K562 (cell line): ENCODE results near the gene AP2A2. TPM values are rescaled to one million over a fixed set of nuclear protein-coding genes. Genes with fewer than 3 reads are reported as not detected.
A peak's percentile ranks its signal among the peaks of the same experiment; 100 is the strongest.

Experiments used
- ARID1B ChIP-seq: fragments of 450-650 bp; IDR thresholded peaks from 2 replicates; pipeline ENCODE4 v1.6.1; 2016; ENCODE audit warnings: antibody characterized with exemption, mild to moderate bottlenecking, inconsistent platforms
- CBFA2T2 ChIP-seq: fragments of 450-650 bp; conservative IDR thresholded peaks from 2 replicates; pipeline ENCODE4 v1.6.1; 2017; ENCODE audit warnings: mild to moderate bottlenecking
- CCNT2 ChIP-seq: IDR thresholded peaks from 2 replicates; pipeline ENCODE4 v1.6.1; 2011; ENCODE audit warnings: borderline replicate concordance, low read depth, mild to moderate bottlenecking, moderate library complexity, mixed read lengths, low read length; ENCODE audit not compliant: insufficient read length; ENCODE audit errors: extremely low read depth
- DPF2 ChIP-seq: fragments of 450-650 bp; IDR thresholded peaks from 2 replicates; pipeline ENCODE4 v1.6.1; 2016
- EP300 ChIP-seq: IDR thresholded peaks from 2 replicates; pipeline ENCODE4 v1.6.1; 2012; ENCODE audit warnings: low read length, improper control_type of control experiment
- ETV1 ChIP-seq: fragments of 450-650 bp; conservative IDR thresholded peaks from 2 replicates; pipeline ENCODE4 v1.6.1; 2016; ENCODE audit warnings: missing genetic modification characterization, control low read depth, low read depth, missing compliant biosample characterization
- GABPB2 ChIP-seq: fragments of 250-450 bp; sonication (Bioruptor Pico); conservative IDR thresholded peaks from 2 replicates; pipeline ENCODE4 v1.5.1; 2021; ENCODE audit warnings: mild to moderate bottlenecking
- MYNN ChIP-seq, 2 experiments: sonication (generic); formaldehyde crosslinking in 1 of 2; IDR thresholded peaks; 2 replicates each; pipeline versions ENCODE4 v1.5.0 to v1.6.1; 2016 to 2020; ENCODE audit warnings: antibody characterized with exemption in 1 of 2, missing genetic modification reagents in 1 of 2
- NR4A1 ChIP-seq, 2 experiments: fragments of 250-450 bp in 1 of 2; fragments of 450-650 bp in 1 of 2; sonication (Bioruptor Pico) in 1 of 2; IDR thresholded peaks; 2 replicates each; pipeline versions ENCODE4 v1.4.0 to v1.6.1; 2016 to 2020; ENCODE audit warnings: mild to moderate bottlenecking in 2 of 2, missing compliant biosample characterization in 1 of 2, missing genetic modification characterization in 1 of 2, moderate library complexity in 1 of 2
- SAP30 ChIP-seq: fragments of 200-600 bp; sonication (generic); IDR thresholded peaks from 2 replicates; pipeline ENCODE4 v1.6.1; 2012; ENCODE audit warnings: borderline replicate concordance, low read depth, mild to moderate bottlenecking, moderate library complexity, low read length, control low read depth, inconsistent platforms; ENCODE audit not compliant: insufficient read depth, poor library complexity, severe bottlenecking
- SMAD4 ChIP-seq: fragments of 250-450 bp; sonication (Bioruptor Pico); conservative IDR thresholded peaks from 2 replicates; pipeline ENCODE4 v1.8.0; 2021; ENCODE audit warnings: inconsistent platforms, mild to moderate bottlenecking, moderate library complexity
- SMARCA4 ChIP-seq: fragments of 450-650 bp; IDR thresholded peaks from 2 replicates; pipeline ENCODE4 v1.6.1; 2016
- ZBTB17 ChIP-seq: fragments of 450-650 bp; formaldehyde crosslinking; IDR thresholded peaks from 2 replicates; pipeline ENCODE4 v1.4.0; 2020; ENCODE audit warnings: mild to moderate bottlenecking
- ZNF134 ChIP-seq: fragments of 250-450 bp; sonication (Bioruptor Pico); conservative IDR thresholded peaks from 2 replicates; pipeline ENCODE4 v1.4.0; 2020
- polyA plus RNA-seq, 8 experiments: library from polyadenylated mRNA; depleted of rRNA in 4 of 8; stranded (reverse) in 5 of 8; unstranded in 3 of 8; fragments of >200 nt; fragmentation: Nextera tagmentation in 2 of 8; fragmentation: Illumina TruSeq in 1 of 8; extraction: Ambion mirVana in 2 of 8; extraction: Trizol in 1 of 8; gene quantifications; 2 replicates each; pipeline versions ENCODE4 v1.2.1 to v1.2.3, GENCODE V29; 2011 to 2014; ENCODE audit warnings: inconsistent platforms in 1 of 8, missing spikeins in 1 of 8
- total RNA-seq, 7 experiments: library from RNA; depleted of rRNA in 6 of 7; stranded (reverse); fragments of >200 nt in 6 of 7; fragmentation: Illumina TruSeq in 2 of 7; extraction: Trizol in 2 of 7; gene quantifications; 2 replicates each; pipeline versions ENCODE4 v1.2.1 to v1.2.3, GENCODE V29; 2011 to 2021; ENCODE audit warnings: low replicate concordance in 1 of 7

The AP2A2 gene
- total and polyA plus RNA-seq, 9 of the 15 experiments (the other 6 are each of a cell fraction or from before 2014, with no cell fraction given), result 0.69 to 41.7 (median 15.2) TPM

GRCh38 chr11:1041936-1042608 lies 116.4 kb downstream of the AP2A2 start (continued):
- peak; percentile 44; the same call in 1 of the 2 replicates for TF ChIP-seq SMARCA4
- TF ChIP-seq CCNT2, result peak; percentile 60
- peak; percentile 71 for TF ChIP-seq ARID1B
- peak; percentile 42; the same call in 1 of the 2 replicates for TF ChIP-seq MYNN (IDR thresholded peaks at IDR 0.05)
- TF ChIP-seq MYNN (CRISPR knock-in tag; IDR thresholded peaks at IDR 0.05), result no peak
- TF ChIP-seq ZNF134 (CRISPR knock-in tag), result no peak
- TF ChIP-seq SMAD4 (CRISPR knock-in tag), result peak; percentile 69
- peak; percentile 11; the same call in 1 of the 2 replicates for TF ChIP-seq EP300
- TF ChIP-seq ETV1, result peak; percentile 51
- no peak for TF ChIP-seq ZBTB17
- TF ChIP-seq SAP30, result no peak
- TF ChIP-seq DPF2, result peak; percentile 45; the same call in 1 of the 2 replicates
- peak; percentile 21; the same call in 1 of the 2 replicates for TF ChIP-seq CBFA2T2
- TF ChIP-seq GABPB2, result no peak
- TF ChIP-seq NR4A1 (CRISPR knock-in tag; IDR thresholded peaks at IDR 0.05), result no peak
- no peak for TF ChIP-seq NR4A1 (tag; IDR thresholded peaks at IDR 0.05)
